ENCODE measurements around the gene UGT1A8. TPM values are rescaled to one million over a fixed set of nuclear protein-coding genes. Genes with fewer than 3 reads are reported as not detected.

Gene UGT1A8
- total RNA-seq, 2 experiments from 2014 or later = not detected

DNA sequence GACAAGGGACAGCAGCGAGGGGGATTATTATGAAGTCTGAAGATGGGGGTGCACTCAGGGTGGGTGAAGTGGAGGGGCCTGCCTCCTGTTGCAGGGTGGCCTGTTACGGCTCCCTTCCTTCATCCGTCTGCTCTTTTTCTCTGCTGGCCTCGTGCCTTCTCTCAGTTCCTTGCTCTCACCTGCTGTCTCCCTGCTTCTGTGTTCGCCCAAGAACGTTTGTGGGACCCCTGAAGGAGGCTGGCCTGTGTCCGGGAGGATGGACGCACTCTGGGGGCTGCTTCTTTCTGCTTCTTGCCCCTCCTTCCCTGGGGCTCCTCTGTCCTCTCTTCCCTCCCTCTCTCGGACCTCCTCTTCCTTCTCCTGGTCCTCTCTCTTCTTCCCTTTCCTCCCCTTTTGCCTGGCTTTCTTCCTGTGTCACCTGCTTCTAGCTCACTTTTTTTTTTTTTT is 174.5 kb downstream of the UGT1A8 start:
- ChIA-PET CTCF (no interaction called here), POLR2A (no interaction called here)
- H3K36me3 Mint-ChIP-seq (ENCODE audit: low read depth) = no peaks in the 10 kb centered on the region
- no peak overlapping the region for H3K4me3 Mint-ChIP-seq
- no peak for ATAC-seq
- no peaks in the 10 kb centered on the region for H3K27me3 Mint-ChIP-seq (ENCODE audit: low read depth)
- no peak overlapping the region for H3K27ac Mint-ChIP-seq
- no peak for DNase-seq
- H3K4me1 Mint-ChIP-seq (ENCODE audit: low read depth) = no peaks in the 10 kb centered on the region
- no peaks in the 10 kb centered on the region for H3K9me3 Mint-ChIP-seq (ENCODE audit: insufficient read depth)

GRCh38 chr2:233792720-233793119 is 175.3 kb downstream of the UGT1A8 start:
- no peaks in the 10 kb centered on the region for H3K27me3 Mint-ChIP-seq (ENCODE audit: low read depth)
- no peak overlapping the region for H3K4me3 Mint-ChIP-seq
- ATAC-seq (no peak), DNase-seq (no peak)
- no peak overlapping the region for H3K27ac Mint-ChIP-seq
- no peaks in the 10 kb centered on the region for H3K36me3 Mint-ChIP-seq (ENCODE audit: low read depth)
- H3K9me3 Mint-ChIP-seq (ENCODE audit: insufficient read depth) = no peaks in the 10 kb centered on the region
- H3K4me1 Mint-ChIP-seq (ENCODE audit: low read depth) = no peaks in the 10 kb centered on the region
- CTCF ChIA-PET = no interaction called here
- POLR2A ChIA-PET = no interaction called here

GRCh38 chr2:233793465-233794127 is 176.2 kb downstream of the UGT1A8 start:
- no peaks in the 10 kb centered on the region for H3K27me3 Mint-ChIP-seq (ENCODE audit: low read depth)
- no peaks in the 10 kb centered on the region for H3K36me3 Mint-ChIP-seq (ENCODE audit: low read depth)

DNA sequence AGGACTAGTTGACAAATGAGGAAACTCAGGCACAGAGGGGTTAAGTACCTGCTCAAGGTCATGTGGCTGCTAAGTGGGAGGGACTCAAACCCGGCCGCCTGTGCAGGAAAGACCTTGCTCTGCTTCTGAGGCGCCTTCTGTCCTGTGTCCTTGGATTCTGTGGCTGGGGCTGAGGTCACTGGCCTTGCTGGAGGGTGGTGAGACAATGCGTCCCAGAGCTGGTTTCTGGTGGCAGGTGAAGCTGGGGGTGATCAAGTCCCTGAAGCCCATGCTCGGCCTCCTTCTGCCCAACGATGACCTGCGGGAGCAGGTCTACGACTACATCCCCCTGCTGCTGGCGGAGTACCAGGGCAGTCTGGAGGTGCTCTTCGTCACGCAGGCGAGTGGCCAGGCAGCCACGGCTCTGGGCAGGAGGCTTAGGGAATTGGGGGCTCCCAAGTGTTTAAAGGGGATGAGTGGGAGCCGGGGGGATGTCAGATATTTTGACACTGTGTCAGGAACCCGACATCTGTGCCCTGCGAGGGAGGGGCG is 176.8 kb downstream of the UGT1A8 start:
- Mint-ChIP-seq H3K9me3 (ENCODE audit: insufficient read depth) (no peaks in the 10 kb centered on the region), H3K4me3 (no peak overlapping the region), H3K36me3 (ENCODE audit: low read depth) (no peaks in the 10 kb centered on the region), H3K27me3 (ENCODE audit: low read depth) (no peaks in the 10 kb centered on the region), H3K27ac (no peak overlapping the region), H3K4me1 (ENCODE audit: low read depth) (no peaks in the 10 kb centered on the region)
- ChIA-PET POLR2A (no interaction called here), CTCF (no interaction called here)
- DNase-seq (no peak), ATAC-seq (no peak)

More at GRCh38 chr2:233793465-233794127, 176.2 kb downstream of the UGT1A8 start:
- ATAC-seq (no peak), DNase-seq (no peak)
- ChIA-PET CTCF (no interaction called here), POLR2A (no interaction called here)
- no peak overlapping the region for H3K27ac Mint-ChIP-seq
- H3K9me3 Mint-ChIP-seq (ENCODE audit: insufficient read depth) = no peaks in the 10 kb centered on the region
- no peak overlapping the region for H3K4me3 Mint-ChIP-seq
- no peaks in the 10 kb centered on the region for H3K4me1 Mint-ChIP-seq (ENCODE audit: low read depth)

DNA sequence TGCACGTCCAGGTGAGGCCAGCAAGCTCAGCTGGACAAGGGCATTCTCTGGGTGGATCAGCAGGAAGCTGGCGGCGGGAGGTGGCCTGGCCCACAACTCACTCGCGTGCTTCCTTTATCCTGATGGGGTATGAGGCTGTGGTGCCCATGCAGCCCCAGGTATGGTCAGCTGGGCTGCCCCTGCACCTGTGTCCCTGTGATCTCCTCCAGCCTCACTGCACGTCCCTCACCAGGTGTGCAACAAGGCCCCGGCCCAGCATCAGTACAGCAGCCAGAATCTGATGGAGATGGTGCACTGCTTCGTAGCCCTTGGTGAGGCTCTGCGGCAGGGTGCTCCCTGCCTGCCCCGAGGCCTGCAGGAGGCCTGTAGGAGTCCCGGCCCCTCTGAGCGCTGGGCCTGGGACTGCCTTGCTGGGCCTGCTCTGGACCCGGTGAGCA is 178.3 kb downstream of the UGT1A8 start:
- no peaks in the 10 kb centered on the region for H3K36me3 Mint-ChIP-seq (ENCODE audit: low read depth)
- no peak overlapping the region for H3K4me3 Mint-ChIP-seq
- ATAC-seq = no peak
- no peaks in the 10 kb centered on the region for H3K4me1 Mint-ChIP-seq (ENCODE audit: low read depth)
- no peak overlapping the region for H3K27ac Mint-ChIP-seq
- H3K27me3 Mint-ChIP-seq (ENCODE audit: low read depth) = no peaks in the 10 kb centered on the region
- POLR2A ChIA-PET = no interaction called here
- CTCF ChIA-PET = no interaction called here
- DNase-seq = no peak
- H3K9me3 Mint-ChIP-seq (ENCODE audit: insufficient read depth) = no peaks in the 10 kb centered on the region

DNA sequence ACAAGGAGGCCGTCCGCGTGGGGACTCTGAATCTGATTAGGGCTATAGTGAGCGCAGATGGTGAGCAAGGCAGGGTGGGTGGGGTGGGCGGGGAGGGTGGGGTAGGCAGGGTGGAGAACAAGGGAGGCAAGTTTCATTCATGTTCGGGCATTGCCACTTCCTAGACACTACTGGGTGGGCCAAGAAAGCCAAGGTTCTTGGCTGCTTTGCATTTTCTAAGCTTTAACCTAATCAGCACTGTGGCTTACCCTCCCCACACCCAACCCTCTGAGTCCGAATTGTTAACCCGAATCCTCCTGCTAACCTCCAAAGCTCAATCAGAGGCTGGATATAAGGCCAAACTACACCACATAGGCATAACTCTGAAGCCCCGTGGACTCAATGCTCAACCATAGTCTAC is 178.8 kb downstream of the UGT1A8 start:
- H3K36me3 Mint-ChIP-seq (ENCODE audit: low read depth) = no peaks in the 10 kb centered on the region
- peaks cover 4% of the 10 kb centered on the region for H3K4me1 Mint-ChIP-seq (ENCODE audit: low read depth)
- no peaks in the 10 kb centered on the region for H3K27me3 Mint-ChIP-seq (ENCODE audit: low read depth)
- ChIA-PET POLR2A (no interaction called here), CTCF (no interaction called here)
- H3K9me3 Mint-ChIP-seq (ENCODE audit: insufficient read depth) = no peaks in the 10 kb centered on the region
- no peak overlapping the region for H3K27ac Mint-ChIP-seq
- H3K4me3 Mint-ChIP-seq = no peak overlapping the region
- DNase-seq (no peak), ATAC-seq (no peak)

- H3K9me3 Mint-ChIP-seq (ENCODE audit: insufficient read depth) = no peaks in the 10 kb centered on the region
- no peak overlapping the region for H3K27ac Mint-ChIP-seq
- POLR2A ChIA-PET = no interaction called here
- no peaks in the 10 kb centered on the region for H3K36me3 Mint-ChIP-seq (ENCODE audit: low read depth)
- CTCF ChIA-PET = no interaction called here
- no peak for ATAC-seq
- no peak for DNase-seq
- peaks cover 5% of the 10 kb centered on the region for H3K4me1 Mint-ChIP-seq (ENCODE audit: low read depth)
- no peaks in the 10 kb centered on the region for H3K27me3 Mint-ChIP-seq (ENCODE audit: low read depth)
- H3K4me3 Mint-ChIP-seq = no peak overlapping the region
Observed at GRCh38 chr2:233798335-233799086, 181.1 kb downstream of the UGT1A8 start.

GRCh38 chr2:233799087-233799665 is 181.7 kb downstream of the UGT1A8 start:
- DNase-seq (no peak), ATAC-seq (no peak)
- ChIA-PET CTCF (no interaction called here), POLR2A (no interaction called here)
- no peak overlapping the region for H3K4me3 Mint-ChIP-seq
- H3K4me1 Mint-ChIP-seq (ENCODE audit: low read depth) = peaks cover 5% of the 10 kb centered on the region
- H3K27ac Mint-ChIP-seq = no peak overlapping the region
- no peaks in the 10 kb centered on the region for H3K36me3 Mint-ChIP-seq (ENCODE audit: low read depth)
- H3K27me3 Mint-ChIP-seq (ENCODE audit: low read depth) = peaks cover under 1% of the 10 kb centered on the region
- no peaks in the 10 kb centered on the region for H3K9me3 Mint-ChIP-seq (ENCODE audit: insufficient read depth)

DNA sequence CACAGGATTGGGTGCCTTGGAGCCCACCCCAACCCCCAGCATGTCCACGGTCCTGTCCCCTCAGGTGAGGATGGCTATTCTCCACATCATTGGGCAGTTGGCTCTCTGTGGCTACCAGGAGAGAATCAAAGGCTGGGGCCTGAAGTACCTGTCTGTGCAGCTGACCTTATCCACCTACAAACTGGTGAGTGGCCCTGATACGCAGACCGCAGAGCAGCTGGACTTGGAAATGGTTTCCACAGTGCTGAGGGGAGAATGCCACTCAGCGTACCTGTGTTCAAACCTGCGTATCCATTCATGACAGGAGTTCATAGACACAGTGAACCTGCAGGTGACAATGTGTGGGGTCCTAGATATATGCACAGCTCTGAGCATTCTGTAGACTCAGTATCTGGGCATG is 182.3 kb downstream of the UGT1A8 start:
- Mint-ChIP-seq H3K27ac (no peak overlapping the region), H3K9me3 (ENCODE audit: insufficient read depth) (no peaks in the 10 kb centered on the region), H3K27me3 (ENCODE audit: low read depth) (peaks cover 3% of the 10 kb centered on the region), H3K4me3 (no peak overlapping the region), H3K4me1 (ENCODE audit: low read depth) (peaks cover 5% of the 10 kb centered on the region), H3K36me3 (ENCODE audit: low read depth) (no peaks in the 10 kb centered on the region)
- ATAC-seq = no peak
- ChIA-PET CTCF (no interaction called here), POLR2A (no interaction called here)
- DNase-seq = no peak

DNA sequence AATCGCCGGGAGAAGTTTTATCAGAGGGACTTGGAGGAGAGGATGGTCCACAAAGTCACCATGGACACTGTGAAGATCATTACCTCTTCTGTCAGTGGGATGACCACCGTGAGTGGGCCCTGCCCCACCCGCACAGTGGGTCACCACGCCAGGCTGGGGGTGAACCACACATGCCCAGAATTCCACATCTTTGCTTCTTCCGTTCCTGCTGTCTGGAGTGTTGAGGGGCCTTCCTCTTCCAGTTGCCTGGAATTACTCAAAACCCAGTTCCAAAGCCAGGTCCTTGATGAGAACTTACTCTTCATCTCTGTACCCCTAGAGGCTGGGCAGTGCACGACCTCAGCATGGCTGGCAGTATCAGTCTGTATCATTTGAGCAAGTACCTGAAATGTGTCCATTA is 182.8 kb downstream of the UGT1A8 start:
- Mint-ChIP-seq H3K27ac (no peak overlapping the region), H3K4me1 (ENCODE audit: low read depth) (peaks cover 5% of the 10 kb centered on the region), H3K36me3 (ENCODE audit: low read depth) (no peaks in the 10 kb centered on the region), H3K27me3 (ENCODE audit: low read depth) (peaks cover 3% of the 10 kb centered on the region), H3K4me3 (no peak overlapping the region), H3K9me3 (ENCODE audit: insufficient read depth) (no peaks in the 10 kb centered on the region)
- ChIA-PET POLR2A (no interaction called here), CTCF (no interaction called here)
- ATAC-seq = no peak
- no peak for DNase-seq

- ATAC-seq = peak; percentile 77
- Mint-ChIP-seq H3K27ac (no peak overlapping the region), H3K9me3 (ENCODE audit: insufficient read depth) (no peaks in the 10 kb centered on the region), H3K4me1 (ENCODE audit: low read depth) (peaks cover 5% of the 10 kb centered on the region), H3K36me3 (ENCODE audit: low read depth) (no peaks in the 10 kb centered on the region), H3K27me3 (ENCODE audit: low read depth) (peaks cover 6% of the 10 kb centered on the region), H3K4me3 (no peak overlapping the region)
- ChIA-PET POLR2A (no interaction called here), CTCF (no interaction called here)
- DNase-seq = peak; percentile 48
Observed at GRCh38 chr2:233801357-233802131, 184.1 kb downstream of the UGT1A8 start.
